ENCODE data around the gene CLGN.
"Not testable (repeated sequence)": the region's sequence is repeated elsewhere in the genome, so short reads cannot be mapped to it uniquely, and the experiment has no call there.

CLGN gene

DNA sequence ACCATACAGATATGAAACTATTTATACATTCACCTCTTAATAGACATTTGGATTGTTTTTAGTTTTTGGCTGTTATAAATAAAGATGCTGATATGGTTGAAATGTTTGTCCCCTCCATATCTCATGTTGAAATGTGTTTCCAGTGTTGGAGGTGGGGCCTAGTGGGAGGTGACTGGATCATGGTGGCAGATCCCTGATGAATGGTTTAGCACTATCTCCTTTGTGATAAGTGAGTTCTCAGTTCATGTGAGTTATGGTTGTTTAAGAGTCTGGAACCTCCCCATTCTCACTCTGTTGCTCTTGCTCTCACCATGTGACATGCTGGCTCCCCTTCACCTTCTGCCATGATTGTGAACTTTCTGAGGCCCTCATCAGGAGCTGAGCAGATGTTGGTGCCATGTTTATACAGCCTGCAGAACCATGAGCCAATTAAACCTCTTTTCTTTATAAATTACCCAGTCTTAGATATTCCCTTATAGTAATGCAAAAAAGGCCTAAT, 12.2 kb upstream of the CLGN start:
- H3K27me3 ChIP-seq (ENCODE audit: control insufficient read depth in 1 of 2, insufficient read depth in 2 of 2, low read length in 2 of 2), result no peaks in the 10 kb centered on the region
- no peaks in the 10 kb centered on the region for H3K9me3 ChIP-seq (ENCODE audit: control insufficient read depth in 1 of 2, low read length in 2 of 2)
- no peaks in the 10 kb centered on the region for H3K36me3 ChIP-seq (ENCODE audit: control insufficient read depth in 1 of 2, insufficient read depth in 2 of 2, low read length in 2 of 2)
- no peak overlapping the region for H3K9ac ChIP-seq (ENCODE audit: low read depth in 1 of 2, low read length in 2 of 2)
- H3K27ac ChIP-seq (ENCODE audit: low read depth, low read length), result no peak overlapping the region
- H3K4me3 ChIP-seq (ENCODE audit: low read depth in 1 of 2, low read length in 2 of 2), result no peak overlapping the region
- no peaks in the 10 kb centered on the region for H3K4me1 ChIP-seq (ENCODE audit: control insufficient read depth in 1 of 2, insufficient read depth in 2 of 2, low read length in 2 of 2)

DNA sequence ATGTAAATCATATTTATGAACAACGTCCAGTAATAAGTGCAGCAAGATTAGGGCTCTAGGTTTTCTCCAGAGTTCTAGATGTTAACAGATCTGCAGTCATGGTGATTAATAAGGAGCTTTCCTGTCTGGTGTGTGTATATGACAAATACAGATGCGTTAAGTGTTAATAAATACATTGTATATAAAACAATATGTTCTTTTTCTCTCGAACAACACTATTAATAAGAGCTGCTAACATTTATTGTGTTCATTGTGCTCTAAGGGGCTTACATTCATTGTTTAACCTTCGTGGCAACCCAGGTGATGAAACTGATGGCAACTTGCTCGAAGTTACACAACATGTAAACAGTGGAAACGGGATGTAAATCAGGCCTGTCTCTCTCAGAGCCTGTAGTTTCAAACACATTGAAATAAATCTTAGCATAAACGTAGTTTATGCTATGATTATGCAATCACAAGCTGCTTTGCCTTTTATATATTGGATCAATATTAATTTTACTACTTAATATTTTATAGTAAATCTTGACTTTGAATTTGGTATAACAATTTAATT, 547 bp upstream of the CLGN start:
- H3K9me3 ChIP-seq (ENCODE audit: control insufficient read depth in 1 of 2, low read length in 2 of 2), result no peaks in the 10 kb centered on the region
- no peaks in the 10 kb centered on the region for H3K36me3 ChIP-seq (ENCODE audit: control insufficient read depth in 1 of 2, insufficient read depth in 2 of 2, low read length in 2 of 2)
- H3K27me3 ChIP-seq (ENCODE audit: control insufficient read depth in 1 of 2, insufficient read depth in 2 of 2, low read length in 2 of 2), result peaks cover 7 to 10% of the 10 kb centered on the region in 2 donors
- peaks cover 0 to 11% of the 10 kb centered on the region in 2 donors for H3K4me1 ChIP-seq (ENCODE audit: control insufficient read depth in 1 of 2, insufficient read depth in 2 of 2, low read length in 2 of 2)
- H3K27ac ChIP-seq (ENCODE audit: low read depth, low read length), result no peak overlapping the region
- peak overlapping the region in 1 of 2 donors; percentile 49 for H3K9ac ChIP-seq (ENCODE audit: low read depth in 1 of 2, low read length in 2 of 2)
- peak overlapping the region; percentile 85 to 90 for H3K4me3 ChIP-seq (ENCODE audit: low read depth in 1 of 2, low read length in 2 of 2)

DNA sequence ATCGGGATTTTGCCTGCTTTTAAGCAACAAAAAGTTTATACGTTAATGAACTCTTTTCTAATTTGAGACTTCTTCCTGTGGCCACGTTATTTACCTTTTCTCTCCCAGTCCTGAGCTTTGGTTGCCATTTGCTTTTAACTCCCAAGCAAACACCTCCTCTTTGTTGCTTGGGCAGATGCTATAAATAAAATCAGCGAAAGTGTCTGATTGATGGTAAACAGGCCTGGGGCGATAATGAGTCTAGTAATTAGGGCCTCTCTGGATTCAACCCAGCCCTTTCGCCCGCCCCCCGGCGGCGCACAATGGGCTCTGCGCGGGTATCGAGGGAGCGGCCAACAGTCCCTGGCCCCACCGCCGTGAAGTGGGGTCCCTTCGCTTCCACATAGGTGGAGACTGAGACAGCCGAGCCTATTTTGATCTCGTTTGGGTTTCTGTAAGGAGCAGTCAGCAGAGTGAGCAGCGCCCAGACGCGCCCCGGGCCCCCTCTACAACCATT, 790 bp downstream of the CLGN start:
- Histone ChIP-seq H3K36me3 (ENCODE audit: control insufficient read depth in 1 of 2, insufficient read depth in 2 of 2, low read length in 2 of 2) (no peaks in the 10 kb centered on the region), H3K27ac (ENCODE audit: low read depth, low read length) (no peak overlapping the region), H3K9me3 (ENCODE audit: control insufficient read depth in 1 of 2, low read length in 2 of 2) (no peaks in the 10 kb centered on the region), H3K27me3 (ENCODE audit: control insufficient read depth in 1 of 2, insufficient read depth in 2 of 2, low read length in 2 of 2) (peaks cover 7 to 10% of the 10 kb centered on the region in 2 donors), H3K4me3 (ENCODE audit: low read depth in 1 of 2, low read length in 2 of 2) (peak overlapping the region; percentile 85 to 90), H3K4me1 (ENCODE audit: control insufficient read depth in 1 of 2, insufficient read depth in 2 of 2, low read length in 2 of 2) (peaks cover 0 to 11% of the 10 kb centered on the region in 2 donors), H3K9ac (ENCODE audit: low read depth in 1 of 2, low read length in 2 of 2) (peak overlapping the region in 1 of 2 donors; percentile 42)

DNA sequence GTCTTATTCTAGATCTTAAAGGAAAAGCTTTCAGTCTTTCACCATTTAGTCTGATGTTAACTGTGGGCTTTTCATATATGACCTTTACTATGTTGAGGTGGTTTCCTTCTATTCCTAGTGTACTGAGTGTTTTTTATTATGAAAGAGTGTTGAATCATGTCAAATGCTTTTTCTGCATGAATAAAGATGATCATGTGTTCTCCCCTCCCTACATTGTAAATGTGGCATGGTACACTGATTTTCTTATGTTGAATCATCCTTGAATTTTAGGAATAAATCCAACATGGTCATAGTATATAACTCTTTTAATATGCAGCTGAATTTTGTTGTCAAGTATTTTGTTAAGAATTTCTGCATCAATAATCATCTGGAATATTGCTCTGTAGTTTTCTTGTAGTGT, 4.3 kb downstream of the CLGN start:
- Histone ChIP-seq H3K4me1 (ENCODE audit: control insufficient read depth in 1 of 2, insufficient read depth in 2 of 2, low read length in 2 of 2) (peaks cover 0 to 11% of the 10 kb centered on the region in 2 donors), H3K27ac (ENCODE audit: low read depth, low read length) (no peak overlapping the region), H3K36me3 (ENCODE audit: control insufficient read depth in 1 of 2, insufficient read depth in 2 of 2, low read length in 2 of 2) (no peaks in the 10 kb centered on the region)

DNA sequence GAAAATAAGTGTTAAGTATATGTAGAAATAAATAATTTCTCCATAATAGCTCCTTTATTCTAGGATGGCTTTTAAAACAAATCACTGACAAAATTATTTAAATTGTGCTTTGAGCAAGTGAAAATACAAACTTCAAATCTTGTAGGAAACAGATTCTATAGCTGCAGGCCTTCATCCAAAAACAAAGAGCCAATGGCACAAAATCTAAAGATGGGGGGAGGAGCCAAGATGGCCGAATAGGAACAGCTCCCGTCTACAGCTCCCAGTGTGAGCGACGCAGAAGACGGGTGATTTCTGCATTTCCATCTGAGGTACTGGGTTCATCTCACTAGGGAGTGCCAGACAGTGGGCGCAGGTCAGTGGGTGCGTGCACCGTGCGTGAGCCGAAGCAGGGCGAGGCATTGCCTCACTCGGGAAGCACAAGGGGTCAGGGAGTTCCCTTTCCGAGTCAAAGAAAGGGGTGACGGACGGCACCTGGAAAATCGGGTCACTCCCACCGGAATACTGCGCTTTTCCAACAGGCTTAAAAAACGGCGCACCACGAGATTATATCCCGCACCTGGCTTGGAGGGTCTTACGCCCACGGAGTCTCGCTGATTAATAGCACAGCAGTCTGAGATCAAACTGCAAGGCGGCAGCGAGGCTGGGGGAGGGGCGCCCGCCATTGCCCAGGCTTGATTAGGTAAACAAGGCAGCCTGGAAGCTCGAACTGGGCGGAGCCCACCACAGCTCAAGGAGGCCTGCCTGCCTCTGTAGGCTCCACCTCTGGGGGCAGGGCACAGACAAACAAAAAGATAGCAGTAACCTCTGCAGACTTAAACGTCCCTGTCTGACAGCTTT, 14.1 kb downstream of the CLGN start:
- not testable (repeated sequence) for H3K36me3 ChIP-seq (ENCODE audit: control insufficient read depth in 1 of 2, insufficient read depth in 2 of 2, low read length in 2 of 2); H3K9ac ChIP-seq (ENCODE audit: low read depth in 1 of 2, low read length in 2 of 2); H3K27me3 ChIP-seq (ENCODE audit: control insufficient read depth in 1 of 2, insufficient read depth in 2 of 2, low read length in 2 of 2); H3K9me3 ChIP-seq (ENCODE audit: control insufficient read depth in 1 of 2, low read length in 2 of 2); H3K4me1 ChIP-seq (ENCODE audit: control insufficient read depth in 1 of 2, insufficient read depth in 2 of 2, low read length in 2 of 2); H3K4me3 ChIP-seq (ENCODE audit: low read depth in 1 of 2, low read length in 2 of 2); H3K27ac ChIP-seq (ENCODE audit: low read depth, low read length)

More for the DNA sequence above, 4.3 kb downstream of the CLGN start:
- H3K4me3 ChIP-seq (ENCODE audit: low read depth in 1 of 2, low read length in 2 of 2), result no peak overlapping the region
- no peak overlapping the region for H3K9ac ChIP-seq (ENCODE audit: low read depth in 1 of 2, low read length in 2 of 2)
- H3K27me3 ChIP-seq (ENCODE audit: control insufficient read depth in 1 of 2, insufficient read depth in 2 of 2, low read length in 2 of 2), result peaks cover 7 to 10% of the 10 kb centered on the region in 2 donors
- no peaks in the 10 kb centered on the region for H3K9me3 ChIP-seq (ENCODE audit: control insufficient read depth in 1 of 2, low read length in 2 of 2)

DNA sequence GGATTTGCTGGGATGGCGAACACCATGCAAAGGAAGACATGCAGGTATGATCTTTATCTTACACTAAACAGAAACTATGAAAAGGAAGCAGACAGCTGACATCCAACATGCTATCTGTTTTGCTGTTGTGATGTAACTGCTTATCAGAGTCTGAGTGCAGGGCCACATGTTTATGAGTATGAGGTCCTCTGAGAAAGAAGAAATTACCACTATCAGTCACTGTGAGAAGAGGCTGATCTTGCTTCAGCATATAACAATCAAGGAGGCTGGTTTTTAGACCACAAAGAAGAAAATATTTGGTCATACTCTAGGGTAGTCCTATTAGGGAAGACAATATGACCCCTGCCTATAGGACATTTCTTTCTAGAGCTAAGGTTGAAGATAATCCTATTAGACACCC, 18.5 kb downstream of the CLGN start:
- no peak overlapping the region for H3K4me3 ChIP-seq (ENCODE audit: low read depth in 1 of 2, low read length in 2 of 2)
- peaks cover 0 to 4% of the 10 kb centered on the region in 2 donors for H3K27me3 ChIP-seq (ENCODE audit: control insufficient read depth in 1 of 2, insufficient read depth in 2 of 2, low read length in 2 of 2)
- no peak overlapping the region for H3K9ac ChIP-seq (ENCODE audit: low read depth in 1 of 2, low read length in 2 of 2)
- no peaks in the 10 kb centered on the region for H3K9me3 ChIP-seq (ENCODE audit: control insufficient read depth in 1 of 2, low read length in 2 of 2)
- H3K27ac ChIP-seq (ENCODE audit: low read depth, low read length), result no peak overlapping the region
- no peaks in the 10 kb centered on the region for H3K4me1 ChIP-seq (ENCODE audit: control insufficient read depth in 1 of 2, insufficient read depth in 2 of 2, low read length in 2 of 2)
- no peaks in the 10 kb centered on the region for H3K36me3 ChIP-seq (ENCODE audit: control insufficient read depth in 1 of 2, insufficient read depth in 2 of 2, low read length in 2 of 2)

DNA sequence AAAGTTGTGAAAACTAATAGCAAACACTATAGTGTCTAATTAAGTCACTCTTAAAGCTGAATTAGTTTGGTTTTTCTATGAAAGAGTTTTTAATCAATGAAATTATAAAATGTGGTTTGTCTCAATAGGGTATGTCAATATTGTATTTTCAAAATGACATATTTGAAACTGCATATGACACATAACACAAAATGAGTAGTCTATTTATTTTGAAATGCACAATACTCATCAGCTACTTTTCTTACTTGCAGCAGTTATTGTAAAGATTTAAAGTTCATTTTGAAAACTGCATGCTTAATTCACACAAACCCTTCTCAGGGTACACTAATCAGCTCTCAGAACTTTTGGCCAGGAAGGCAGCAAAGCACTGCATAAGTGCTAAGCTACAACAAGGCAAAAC, 21.2 kb downstream of the CLGN start:
- no peaks in the 10 kb centered on the region for H3K9me3 ChIP-seq (ENCODE audit: control insufficient read depth in 1 of 2, low read length in 2 of 2)
- no peak overlapping the region for H3K4me3 ChIP-seq (ENCODE audit: low read depth in 1 of 2, low read length in 2 of 2)
- H3K9ac ChIP-seq (ENCODE audit: low read depth in 1 of 2, low read length in 2 of 2), result no peak overlapping the region
- no peak overlapping the region for H3K27ac ChIP-seq (ENCODE audit: low read depth, low read length)
- H3K27me3 ChIP-seq (ENCODE audit: control insufficient read depth in 1 of 2, insufficient read depth in 2 of 2, low read length in 2 of 2), result peaks cover 0 to 4% of the 10 kb centered on the region in 2 donors
- no peaks in the 10 kb centered on the region for H3K36me3 ChIP-seq (ENCODE audit: control insufficient read depth in 1 of 2, insufficient read depth in 2 of 2, low read length in 2 of 2)
- H3K4me1 ChIP-seq (ENCODE audit: control insufficient read depth in 1 of 2, insufficient read depth in 2 of 2, low read length in 2 of 2), result no peaks in the 10 kb centered on the region

DNA sequence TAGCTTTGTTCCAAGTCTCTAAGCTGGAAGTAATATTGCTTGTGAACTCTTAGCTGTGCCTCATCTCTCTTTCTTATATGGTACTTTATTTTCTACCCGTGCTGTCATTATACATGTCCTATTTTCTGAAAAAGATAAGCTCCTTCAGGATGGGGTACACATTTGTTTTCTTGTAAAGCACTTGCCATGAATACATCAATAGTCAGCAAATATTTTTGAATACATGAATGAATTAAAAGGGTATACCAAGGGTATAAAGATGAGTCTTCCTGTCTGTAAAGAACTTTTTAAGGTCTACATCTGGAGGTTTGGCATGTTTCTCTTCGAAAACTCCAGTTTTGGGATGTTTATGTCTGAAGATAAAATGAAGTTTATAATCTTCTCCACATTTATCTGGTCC, 27.3 kb downstream of the CLGN start:
- H3K4me3 ChIP-seq (ENCODE audit: low read depth in 1 of 2, low read length in 2 of 2), result no peak overlapping the region
- H3K9ac ChIP-seq (ENCODE audit: low read depth in 1 of 2, low read length in 2 of 2), result no peak overlapping the region
- H3K9me3 ChIP-seq (ENCODE audit: control insufficient read depth in 1 of 2, low read length in 2 of 2), result no peaks in the 10 kb centered on the region
- H3K4me1 ChIP-seq (ENCODE audit: control insufficient read depth in 1 of 2, insufficient read depth in 2 of 2, low read length in 2 of 2), result no peaks in the 10 kb centered on the region
- no peaks in the 10 kb centered on the region for H3K27me3 ChIP-seq (ENCODE audit: control insufficient read depth in 1 of 2, insufficient read depth in 2 of 2, low read length in 2 of 2)
- no peak overlapping the region for H3K27ac ChIP-seq (ENCODE audit: low read depth, low read length)
- H3K36me3 ChIP-seq (ENCODE audit: control insufficient read depth in 1 of 2, insufficient read depth in 2 of 2, low read length in 2 of 2), result no peaks in the 10 kb centered on the region

DNA sequence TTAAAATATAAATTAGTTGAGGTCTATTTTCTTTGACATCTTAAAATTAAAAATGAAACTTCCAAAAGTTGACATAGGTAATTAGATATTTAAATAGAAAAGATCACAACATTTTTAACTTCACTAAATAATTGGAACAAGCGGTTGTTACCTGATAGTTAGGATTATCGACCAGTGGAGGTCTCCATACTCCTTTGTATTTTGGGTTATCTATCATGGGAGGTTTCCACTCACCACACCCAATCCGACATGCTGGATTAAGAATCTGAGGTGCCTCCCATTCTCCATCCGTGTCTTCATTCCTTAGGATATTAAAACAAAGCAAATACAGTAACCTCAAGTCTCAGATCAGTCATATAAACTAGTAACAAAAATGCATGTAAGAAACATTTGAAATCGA, 31.8 kb downstream of the CLGN start:
- H3K27ac ChIP-seq (ENCODE audit: low read depth, low read length), result no peak overlapping the region
- H3K4me1 ChIP-seq (ENCODE audit: control insufficient read depth in 1 of 2, insufficient read depth in 2 of 2, low read length in 2 of 2), result no peaks in the 10 kb centered on the region
- no peak overlapping the region for H3K4me3 ChIP-seq (ENCODE audit: low read depth in 1 of 2, low read length in 2 of 2)
- H3K27me3 ChIP-seq (ENCODE audit: control insufficient read depth in 1 of 2, insufficient read depth in 2 of 2, low read length in 2 of 2), result no peaks in the 10 kb centered on the region
- H3K9ac ChIP-seq (ENCODE audit: low read depth in 1 of 2, low read length in 2 of 2), result no peak overlapping the region
- H3K36me3 ChIP-seq (ENCODE audit: control insufficient read depth in 1 of 2, insufficient read depth in 2 of 2, low read length in 2 of 2), result no peaks in the 10 kb centered on the region
- H3K9me3 ChIP-seq (ENCODE audit: control insufficient read depth in 1 of 2, low read length in 2 of 2), result no peaks in the 10 kb centered on the region

DNA sequence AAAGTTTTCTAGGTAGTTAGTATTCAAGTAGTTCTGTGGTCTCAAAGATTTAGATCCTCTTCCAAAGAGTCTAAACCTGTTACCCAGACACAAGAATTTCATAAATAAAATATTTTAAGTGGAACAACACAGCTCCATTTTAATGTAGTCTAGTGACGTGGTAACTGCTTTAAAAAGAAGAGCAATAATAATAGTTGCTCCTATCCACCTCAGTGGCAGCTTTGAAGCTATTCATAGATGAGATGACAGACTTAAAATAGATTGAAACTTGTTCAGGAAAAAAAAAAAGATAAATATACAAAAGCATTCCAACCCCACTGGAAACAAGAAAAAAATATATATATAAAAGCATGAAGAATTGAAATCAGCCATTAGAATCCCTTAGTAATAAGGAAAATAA, 39.4 kb downstream of the CLGN start:
- H3K9me3 ChIP-seq (ENCODE audit: control insufficient read depth in 1 of 2, low read length in 2 of 2), result no peaks in the 10 kb centered on the region
- no peaks in the 10 kb centered on the region for H3K27me3 ChIP-seq (ENCODE audit: control insufficient read depth in 1 of 2, insufficient read depth in 2 of 2, low read length in 2 of 2)
- H3K4me1 ChIP-seq (ENCODE audit: control insufficient read depth in 1 of 2, insufficient read depth in 2 of 2, low read length in 2 of 2), result no peaks in the 10 kb centered on the region
- H3K4me3 ChIP-seq (ENCODE audit: low read depth in 1 of 2, low read length in 2 of 2), result no peak overlapping the region
- H3K27ac ChIP-seq (ENCODE audit: low read depth, low read length), result no peak overlapping the region
- no peak overlapping the region for H3K9ac ChIP-seq (ENCODE audit: low read depth in 1 of 2, low read length in 2 of 2)
- H3K36me3 ChIP-seq (ENCODE audit: control insufficient read depth in 1 of 2, insufficient read depth in 2 of 2, low read length in 2 of 2), result peaks cover 0 to 1% of the 10 kb centered on the region in 2 donors

Data from duodenal mucosa (tissue), 2 donors.